Peyer's patch (tissue), 4 donors: ENCODE data around the gene PPP6R3.

ENCODE experiments used
- CTCF ChIP-seq, 6 experiments: fragments of 450-650 bp in 4 of 6; fragments of 200-600 bp in 2 of 6; sonication (generic) in 1 of 6; IDR thresholded peaks; one replicate each; pipeline ENCODE4 v1.5.1; 2017 to 2019; ENCODE audit warnings: antibody characterized with exemption in 6 of 6, mild to moderate bottlenecking in 3 of 6, moderate library complexity in 1 of 6
- POLR2A ChIP-seq, 2 donors: fragments of 450-650 bp; IDR thresholded peaks; one replicate each; pipeline ENCODE4 v1.5.1; 2017; ENCODE audit warnings: antibody characterized with exemption in 2 of 2, mild to moderate bottlenecking in 2 of 2, moderate library complexity in 2 of 2

- no peak for TF ChIP-seq CTCF (IDR thresholded peaks at IDR 0.05)
- TF ChIP-seq POLR2A (IDR thresholded peaks at IDR 0.05), result no peak
Observed at GRCh38 chr11:68617925-68618809, 157.6 kb downstream of the PPP6R3 start.
